Liver (tissue), 9 donors: ENCODE data around the gene RAB6D. TPM values are rescaled to one million over a fixed set of nuclear protein-coding genes. Genes with fewer than 3 reads are reported as not detected.
"Not testable (repeated sequence)": the region's sequence is repeated elsewhere in the genome, so short reads cannot be mapped to it uniquely, and the experiment has no call there.

Source experiments
- DNase-seq: peaks from one replicate; pipeline ENCODE4 v3.0.0-alpha.2; 2017; ENCODE audit warnings: low spot score
- H3K27ac ChIP-seq, 2 donors: one replicate each; pipeline ENCODE4 v1.7.0; 2013; ENCODE audit warnings: inconsistent platforms in 2 of 2, low read length in 2 of 2, control low read depth in 1 of 2, low read depth in 1 of 2, mild to moderate bottlenecking in 1 of 2
- H3K27me3 ChIP-seq, 4 donors: one replicate each; pipeline versions ENCODE4 v1.6.1 to v1.7.0; 2013; ENCODE audit warnings: low read length in 3 of 4, inconsistent platforms in 1 of 4, mild to moderate bottlenecking in 1 of 4, moderate library complexity in 1 of 4; ENCODE audit not compliant: control insufficient read depth in 4 of 4, insufficient read depth in 4 of 4
- H3K36me3 ChIP-seq, 4 donors: one replicate each; pipeline versions ENCODE4 v1.6.1 to v1.7.0; 2013; ENCODE audit warnings: low read length in 3 of 4, mild to moderate bottlenecking in 3 of 4, low read depth in 1 of 4, moderate library complexity in 1 of 4; ENCODE audit not compliant: control insufficient read depth in 4 of 4, insufficient read depth in 3 of 4
- H3K4me1 ChIP-seq, 4 donors: one replicate each; pipeline versions ENCODE4 v1.6.1 to v1.7.0; 2013; ENCODE audit warnings: low read length in 3 of 4, mild to moderate bottlenecking in 3 of 4, moderate library complexity in 1 of 4; ENCODE audit not compliant: control insufficient read depth in 4 of 4, insufficient read depth in 4 of 4
- H3K4me3 ChIP-seq, 3 donors: one replicate each; pipeline versions ENCODE4 v1.6.1 to v1.7.0; 2013; ENCODE audit warnings: low read length in 3 of 3, control low read depth in 1 of 3, low read depth in 1 of 3, mild to moderate bottlenecking in 1 of 3
- H3K9ac ChIP-seq, 2 donors: one replicate each; pipeline ENCODE4 v1.7.0; 2013; ENCODE audit warnings: low read length in 2 of 2, mild to moderate bottlenecking in 2 of 2, moderate library complexity in 2 of 2, control low read depth in 1 of 2, low read depth in 1 of 2
- H3K9me3 ChIP-seq, 4 donors: one replicate each; pipeline versions ENCODE4 v1.6.1 to v1.7.0; 2013; ENCODE audit warnings: low read length in 3 of 4; ENCODE audit not compliant: control insufficient read depth in 4 of 4
- HNF4A ChIP-seq, 2 donors: conservative IDR thresholded peaks; 2 replicates each; pipeline ENCODE4 v1.6.1; 2016; ENCODE audit warnings: antibody characterized with exemption in 2 of 2, mild to moderate bottlenecking in 2 of 2
- HNF4G ChIP-seq: IDR thresholded peaks from 2 replicates; pipeline ENCODE4 v1.6.1; 2016; ENCODE audit warnings: antibody characterized with exemption
- WGBS: extraction: QIAGEN DNeasy Blood & Tissue Kit; methylation state at CpG from one replicate; pipeline ENCODE4 v1.1.7; 2013; 5-methylcytosine and 5-hydroxymethylcytosine counted together
- polyA plus RNA-seq, 2 donors: library from polyadenylated mRNA; stranded (reverse) in 1 of 2; unstranded in 1 of 2; fragments of 200-250 nt in 1 of 2; fragments of >200 nt in 1 of 2; fragmentation: Nextera tagmentation in 1 of 2; extraction: Ambion mirVana in 1 of 2; gene quantifications; one replicate each; pipeline versions ENCODE4 v1.2.1 to v1.2.3, GENCODE V29; 2013 to 2015
- total RNA-seq, 2 donors: library from RNA; depleted of rRNA; stranded (reverse); fragments of >200 nt; gene quantifications; one replicate each; pipeline ENCODE4 v1.2.3, GENCODE V29; 2014
- donor health status: healthy.
- donor health status: healthy.
- donor health status: healthy.
- donor health status: healthy.
- donor health status: healthy.

The RAB6D gene
- total and polyA plus RNA-seq, 4 donors, result 0.02 to 0.08 TPM; not detected in 2

DNA sequence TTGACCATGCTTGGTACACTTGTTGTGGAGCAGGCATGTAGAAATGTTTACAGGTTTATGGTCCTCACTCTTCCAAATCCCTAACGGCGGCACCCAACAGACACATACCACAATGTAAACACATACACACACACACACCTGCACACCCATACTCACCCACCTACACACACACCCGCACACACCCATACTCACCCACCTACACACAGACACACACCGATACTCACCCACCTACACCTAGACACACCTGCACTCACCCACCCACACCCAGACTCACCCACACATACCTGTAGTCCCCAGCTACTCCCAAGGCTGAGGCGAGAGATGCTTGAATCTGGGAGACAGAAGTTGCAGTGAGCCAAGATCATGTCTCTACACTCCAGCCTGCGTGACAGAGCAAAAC is 1.5 kb upstream of the RAB6D start:
- Histone ChIP-seq H3K9ac (no peak overlapping the region), H3K27me3 (peaks cover 0 to 4% (median 0%) of the 10 kb centered on the region in 4 donors), H3K36me3 (no peaks in the 10 kb centered on the region), H3K27ac (no peak overlapping the region), H3K4me3 (no peak overlapping the region), H3K9me3 (no peaks in the 10 kb centered on the region), H3K4me1 (no peaks in the 10 kb centered on the region)
- no peak for TF ChIP-seq HNF4G
- WGBS, result 91% methylated on average over 6 of the region's 6 CpGs
- no peak for DNase-seq

DNA sequence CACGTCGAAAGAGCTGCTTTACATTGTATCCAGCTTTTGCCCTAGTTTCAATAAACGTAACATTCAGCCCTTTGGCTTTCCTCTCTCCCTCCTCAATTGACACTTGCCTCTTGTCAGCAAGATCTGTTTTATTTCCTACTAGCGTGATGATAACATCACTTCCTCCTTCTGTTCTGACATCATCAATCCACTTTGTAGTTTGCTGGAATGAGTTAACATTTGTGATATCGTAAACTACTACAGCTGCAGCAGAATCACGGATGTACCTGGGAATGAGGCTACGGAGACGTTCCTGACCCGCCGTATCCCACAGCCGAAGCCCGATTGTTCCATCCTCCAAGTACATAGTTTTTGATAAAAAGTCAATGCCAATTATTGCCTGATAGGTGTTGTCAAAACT is 755 bp downstream of the RAB6D start:
- not testable (repeated sequence) for H3K4me1 ChIP-seq, H3K9ac ChIP-seq, H3K4me3 ChIP-seq, H3K9me3 ChIP-seq, H3K27me3 ChIP-seq, H3K27ac ChIP-seq, DNase-seq, H3K36me3 ChIP-seq
- 2% methylated on average over 3 of the region's 12 CpGs for WGBS

GRCh38 chr2:131361773-131362172 is 2.2 kb downstream of the RAB6D start:
- DNase-seq, H3K4me3 ChIP-seq, H3K9ac ChIP-seq, H3K36me3 ChIP-seq, H3K27me3 ChIP-seq, H3K9me3 ChIP-seq, H3K27ac ChIP-seq, H3K4me1 ChIP-seq: not testable (repeated sequence)
- 56% methylated on average over 4 of the region's 4 CpGs for WGBS

- 6% methylated on average over 33 of the region's 46 CpGs for WGBS
- not testable (repeated sequence) for DNase-seq, H3K9me3 ChIP-seq, H3K36me3 ChIP-seq, H3K27me3 ChIP-seq, H3K4me1 ChIP-seq, H3K9ac ChIP-seq, H3K27ac ChIP-seq, H3K4me3 ChIP-seq
These were observed 10.7 kb downstream of the RAB6D start for GRCh38 chr2:131353167-131353697.

DNA sequence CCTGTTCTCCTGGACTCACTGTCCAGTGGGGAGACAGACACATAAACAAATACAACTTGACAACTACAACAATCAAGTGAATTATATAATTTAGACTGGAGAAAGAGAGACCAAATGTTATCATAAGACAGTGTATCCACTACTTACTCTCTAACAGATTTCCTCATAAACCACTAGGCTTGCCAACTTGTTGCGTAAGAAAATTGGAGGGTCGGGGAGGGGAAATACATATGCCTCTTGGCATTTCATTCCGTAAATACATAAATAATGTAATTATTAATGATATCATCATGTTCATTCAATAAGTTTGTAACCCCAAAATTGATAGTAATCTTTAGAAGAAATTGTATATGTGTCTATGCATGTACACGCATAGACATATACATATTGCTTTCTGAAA is 14.9 kb downstream of the RAB6D start:
- H3K27me3 ChIP-seq, result no peaks in the 10 kb centered on the region

DNA sequence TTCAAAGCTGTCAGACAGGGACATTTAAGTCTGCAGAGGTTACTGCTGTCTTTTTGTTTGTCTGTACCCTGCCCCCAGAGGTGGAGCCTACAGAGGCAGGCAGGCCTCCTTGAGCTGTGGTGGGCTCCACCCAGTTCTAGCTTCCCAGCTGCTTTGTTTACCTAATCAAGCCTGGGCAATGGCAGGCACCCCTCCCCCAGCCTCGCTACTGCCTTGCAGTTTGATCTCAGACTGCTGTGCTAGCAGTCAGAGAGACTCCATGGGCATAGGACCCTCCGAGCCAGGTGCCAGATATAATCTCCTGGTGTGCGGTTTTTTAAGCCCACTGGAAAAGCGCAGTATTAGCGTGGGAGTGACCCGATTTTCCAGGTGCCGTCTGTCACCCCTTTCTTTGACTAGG is 16.9 kb downstream of the RAB6D start:
- not testable (repeated sequence) for H3K4me1 ChIP-seq, H3K9me3 ChIP-seq, H3K36me3 ChIP-seq, DNase-seq, H3K4me3 ChIP-seq, H3K9ac ChIP-seq, H3K27ac ChIP-seq, H3K27me3 ChIP-seq
- WGBS, result 76% methylated on average over 7 of the region's 7 CpGs

More for the DNA sequence above, 14.9 kb downstream of the RAB6D start:
- Histone ChIP-seq H3K4me1 (no peaks in the 10 kb centered on the region), H3K9ac (no peak overlapping the region), H3K4me3 (no peak overlapping the region), H3K9me3 (peaks cover 0 to 2% (median 0%) of the 10 kb centered on the region in 4 donors), H3K36me3 (no peaks in the 10 kb centered on the region), H3K27ac (no peak overlapping the region)
- TF ChIP-seq HNF4A (conservative IDR thresholded peaks at IDR 0.05), result no peak
- WGBS, result 67% methylated on average over 4 of the region's 4 CpGs
- no peak for DNase-seq

GRCh38 chr2:131339307-131339706 is 24.7 kb downstream of the RAB6D start:
- not testable (repeated sequence) for H3K4me3 ChIP-seq, H3K4me1 ChIP-seq, H3K9me3 ChIP-seq, H3K36me3 ChIP-seq, H3K9ac ChIP-seq, DNase-seq, H3K27me3 ChIP-seq, H3K27ac ChIP-seq
- 72% methylated on average over 1 of the region's 1 CpG for WGBS
